GM12874 (cell line): ENCODE measurements around the gene KDM3A.

Source experiments
- CTCF ChIP-seq: IDR thresholded peaks from 2 replicates; pipeline ENCODE4 v1.5.1; 2011; ENCODE audit warnings: low read depth, mild to moderate bottlenecking, control low read depth, low read length, moderate library complexity; ENCODE audit not compliant: insufficient read depth

Gene KDM3A

GRCh38 chr2:86416146-86416545 lies 25.0 kb upstream of the KDM3A start:
- TF ChIP-seq CTCF, result no peak

- TF ChIP-seq CTCF, result no peak
Observed at GRCh38 chr2:86417961-86418360, 23.2 kb upstream of the KDM3A start.

GRCh38 chr2:86420913-86421312 lies 20.3 kb upstream of the KDM3A start:
- TF ChIP-seq CTCF, result no peak

- TF ChIP-seq CTCF, result no peak
Observed at GRCh38 chr2:86426271-86426670, 14.9 kb upstream of the KDM3A start.

GRCh38 chr2:86429335-86429734 lies 11.8 kb upstream of the KDM3A start:
- no peak for TF ChIP-seq CTCF

- no peak for TF ChIP-seq CTCF
Observed at GRCh38 chr2:86430368-86430767, 10.8 kb upstream of the KDM3A start.

- TF ChIP-seq CTCF, result no peak
Observed at GRCh38 chr2:86433137-86433536, 8.0 kb upstream of the KDM3A start.

- TF ChIP-seq CTCF, result no peak
Observed at GRCh38 chr2:86434290-86434689, 6.9 kb upstream of the KDM3A start.
